Skeletal muscle cell (primary cell): Measurements from ENCODE around the gene OR7E24.
A peak's percentile ranks its signal among the peaks of the same experiment; 100 is the strongest.
"Not testable (repeated sequence)": the region's sequence is repeated elsewhere in the genome, so short reads cannot be mapped to it uniquely, and the experiment has no call there.

Source experiments
- DNase-seq: peaks from one replicate; pipeline ENCODE4 v3.0.0-alpha.2; 2010; ENCODE audit warnings: low read depth
- H3K4me3 ChIP-seq: 2 replicates; pipeline ENCODE4 v1.5.1; 2011; ENCODE audit warnings: low read depth, mild to moderate bottlenecking, control low read depth, low read length, moderate library complexity

The OR7E24 gene

GRCh38 chr19:9250630-9251029 is at the start of gene OR7E24:
Gene OR7E24, plus strand, starts transcription at chr19:9250930. Its CDS starts 114 bp downstream, at chr19:9251044.
- no peak within 1 kb of the TSS for H3K4me3 ChIP-seq
- DNase-seq = no peak

- peak overlapping the region; percentile 28 for H3K4me3 ChIP-seq
- peak; percentile 6 for DNase-seq
Measured at GRCh38 chr19:9205501-9206113, 45.1 kb upstream of the OR7E24 start.

GRCh38 chr19:9219489-9219888 is 31.2 kb upstream of the OR7E24 start, which contains the start of gene OR7D4:
Gene OR7D4, minus strand, starts transcription at chr19:9219589. Its CDS starts 4,752 bp downstream, at chr19:9214837.
- no peak for DNase-seq
- H3K4me3 ChIP-seq = no peak within 1 kb of the TSS

- no peak for DNase-seq
- no peak overlapping the region for H3K4me3 ChIP-seq
Measured at GRCh38 chr19:9251236-9251635, 506 bp downstream of the OR7E24 start.

GRCh38 chr19:9283485-9283884 is 32.8 kb downstream of the OR7E24 start:
- not testable (repeated sequence) for DNase-seq, H3K4me3 ChIP-seq

GRCh38 chr19:9289231-9289884 is 38.6 kb downstream of the OR7E24 start:
- DNase-seq = no peak
- no peak overlapping the region for H3K4me3 ChIP-seq

- DNase-seq = no peak
- H3K4me3 ChIP-seq = no peak overlapping the region
Measured at GRCh38 chr19:9295411-9295849, 44.7 kb downstream of the OR7E24 start.

- DNase-seq = no peak
- no peak overlapping the region for H3K4me3 ChIP-seq
Measured at GRCh38 chr19:9296336-9296735, 45.6 kb downstream of the OR7E24 start.
